Ovary (tissue), 9 donors: ENCODE results near the gene LRP10. TPM values are rescaled to one million over a fixed set of nuclear protein-coding genes. Genes with fewer than 3 reads are reported as not detected.
A peak's percentile ranks its signal among the peaks of the same experiment; 100 is the strongest.

Experiments
- DNase-seq, 5 donors: peaks; one replicate each; pipeline ENCODE4 v3.0.0-alpha.2; 2019 to 2020
- H3K27ac ChIP-seq, 2 donors: fragments of 200-600 bp; one replicate each; pipeline versions ENCODE4 v1.5.1 to v1.8.0; 2019 to 2022
- H3K27me3 ChIP-seq: fragments of 200-600 bp; one replicate; pipeline ENCODE4 v1.8.0; 2022
- H3K36me3 ChIP-seq: fragments of 200-600 bp; sonication (generic); one replicate; pipeline ENCODE4 v1.5.1; 2019
- H3K4me1 ChIP-seq: one replicate; pipeline ENCODE4 v1.8.1; 2013; ENCODE audit warnings: mild to moderate bottlenecking, moderate library complexity; ENCODE audit not compliant: insufficient read depth
- H3K4me3 ChIP-seq: fragments of 200-600 bp; sonication (generic); one replicate; pipeline ENCODE4 v1.5.1; 2017
- H3K9me3 ChIP-seq, 2 donors: fragments of 200-600 bp in 1 of 2; sonication (generic) in 1 of 2; one replicate each; pipeline versions ENCODE4 v1.5.1 to v1.8.1; 2013 to 2019; ENCODE audit warnings: mild to moderate bottlenecking in 1 of 2, moderate library complexity in 1 of 2
- CTCF ChIP-seq, 3 donors: fragments of 450-650 bp in 2 of 3; fragments of 200-600 bp in 1 of 3; IDR thresholded peaks; one replicate each; pipeline versions ENCODE4 v1.5.1 to v1.8.0; 2016 to 2022; ENCODE audit warnings: antibody characterized with exemption in 3 of 3, mild to moderate bottlenecking in 1 of 3
- EP300 ChIP-seq: sonication (generic); formaldehyde crosslinking; IDR thresholded peaks from one replicate; pipeline ENCODE4 v1.6.1; 2017; ENCODE audit warnings: antibody characterized with exemption
- POLR2A ChIP-seq: fragments of 450-650 bp; IDR thresholded peaks from one replicate; pipeline ENCODE4 v1.6.1; 2017; ENCODE audit warnings: antibody characterized with exemption, mild to moderate bottlenecking, moderate library complexity
- WGBS, 3 donors: extraction: QIAGEN DNeasy Blood & Tissue Kit in 1 of 3; methylation state at CpG; one replicate each; pipeline versions ENCODE4 v1.1.5 to v1.1.7; 2013 to 2017; 5-methylcytosine and 5-hydroxymethylcytosine counted together
- intact Hi-C, 4 donors: fragments of 100-400 bp; cut with DNase I; formaldehyde crosslinking; loops; one replicate each; pipeline versions ENCODE4 v1.11.0 to v1.15.1; 2022 to 2023
- polyA plus RNA-seq, 2 donors: library from polyadenylated mRNA; stranded (reverse); fragments of 200-250 nt in 1 of 2; fragments of 350-450 nt in 1 of 2; fragmentation: Illumina TruSeq in 1 of 2; extraction: RNeasy Lipid Tissue Mini Kit (QIAGEN cat#74804) in 1 of 2; gene quantifications; one replicate each; pipeline ENCODE4 v1.2.3, GENCODE V29; 2013 to 2014
- total RNA-seq, 7 donors: library from RNA; depleted of rRNA in 2 of 7; stranded (reverse); fragments of >200 nt in 2 of 7; fragmentation: NEBNext Ultra II Directional in 3 of 7; extraction: Animal tissue kit (Norgen Biotek cat#: 25700) in 3 of 7; gene quantifications; one replicate each; pipeline versions ENCODE4 v1.1.0 to v1.2.4, GENCODE V29; 2016 to 2023
- donor health status: DM: no; HTN: no; CAD: no; lungs with moderate emphysema.
- donor health status: DM: no; HTN: no; CAD: no.
- donor health status: Bipolar disorder and iron deficiency.
- donor health status: DM: yes; HTN: yes; CAD: no.
- donor health status: DM: no; HTN: no; CAD: no.
- donor health status: DM: yes; HTN: yes; CAD: no.

Gene LRP10
- total and polyA plus RNA-seq, 9 donors = 32.4 to 122 (median 94.0) TPM

GRCh38 chr14:22896760-22897159, 25.2 kb downstream of the LRP10 start:
- Histone ChIP-seq H3K36me3 (no peaks in the 10 kb centered on the region), H3K27me3 (no peaks in the 10 kb centered on the region), H3K9me3 (no peaks in the 10 kb centered on the region), H3K4me1 (peaks cover 1% of the 10 kb centered on the region), H3K4me3 (no peak overlapping the region), H3K27ac (no peak overlapping the region)
- no peak for DNase-seq
- TF ChIP-seq EP300 (no peak), POLR2A (no peak), CTCF (IDR thresholded peaks at IDR 0.05) (no peak)
- WGBS, 3 donors = 75 to 83% (median 81%) methylated on average over 3 of the region's 3 CpGs
- intact Hi-C loops = no loop called here

GRCh38 chr14:22897357-22897756, 25.8 kb downstream of the LRP10 start:
- whole genome bisulfite sequencing, 3 donors = 83 to 96% (median 93%) methylated on average over 1 of the region's 1 CpG
- Histone ChIP-seq H3K4me3 (no peak overlapping the region), H3K36me3 (no peaks in the 10 kb centered on the region), H3K27me3 (no peaks in the 10 kb centered on the region), H3K9me3 (no peaks in the 10 kb centered on the region), H3K27ac (no peak overlapping the region), H3K4me1 (peaks cover 1% of the 10 kb centered on the region)
- intact Hi-C loops = no loop called here
- TF ChIP-seq CTCF (IDR thresholded peaks at IDR 0.05) (no peak), EP300 (no peak), POLR2A (no peak)
- DNase-seq = no peak

- Histone ChIP-seq H3K4me1 (peaks cover 1% of the 10 kb centered on the region), H3K27ac (no peak overlapping the region), H3K27me3 (no peaks in the 10 kb centered on the region), H3K36me3 (no peaks in the 10 kb centered on the region), H3K4me3 (no peak overlapping the region), H3K9me3 (no peaks in the 10 kb centered on the region)
- intact Hi-C loops = no loop called here
- DNase-seq = no peak
- WGBS, 3 donors = 47 to 53% (median 52%) methylated on average over 8 of the region's 8 CpGs
- TF ChIP-seq CTCF (IDR thresholded peaks at IDR 0.05) (no peak), POLR2A (no peak), EP300 (no peak)
These were observed 27.0 kb downstream of the LRP10 start for GRCh38 chr14:22898302-22899090.

- Histone ChIP-seq H3K27me3 (no peaks in the 10 kb centered on the region), H3K9me3 (no peaks in the 10 kb centered on the region), H3K4me3 (no peak overlapping the region), H3K27ac (no peak overlapping the region), H3K4me1 (peaks cover 1% of the 10 kb centered on the region), H3K36me3 (no peaks in the 10 kb centered on the region)
- no peak for TF ChIP-seq EP300
- TF ChIP-seq CTCF (IDR thresholded peaks at IDR 0.05) = peak in 2 of 3 donors; percentile 14 to 22
- no peak for TF ChIP-seq POLR2A
- 28 to 40% (median 31%) methylated on average over 3 of the region's 3 CpGs for WGBS, 3 donors
- DNase-seq = no peak
- intact Hi-C loops = no loop called here
These were observed 28.7 kb downstream of the LRP10 start for GRCh38 chr14:22900081-22900799.
